SK-N-SH (cell line): ENCODE results near the gene CNIH3. TPM values are rescaled to one million over a fixed set of nuclear protein-coding genes. Genes with fewer than 3 reads are reported as not detected.

ENCODE experiments used
- CTCF ChIA-PET: fragments of 300-600, 350-600 bp; formaldehyde crosslinking; extraction: SDS; loops from one replicate; lab custom pipeline; 2021; lab: Yijun Ruan, JAX
- POLR2A ChIA-PET: fragments of 350-600 bp; sonication (Branson Sonifier 250); formaldehyde crosslinking; extraction: SDS; loops from one replicate; lab custom pipeline; 2020; ENCODE audit warnings: antibody characterized with exemption, inconsistent platforms; lab: Yijun Ruan, JAX
- DNase-seq: peaks from one replicate; pipeline ENCODE4 v3.0.0; 2012
- H2AFZ ChIP-seq: fragments of 200-600 bp; sonication (generic); 2 replicates; pipeline ENCODE4 v1.8.1; 2016; ENCODE audit warnings: antibody characterized with exemption, mild to moderate bottlenecking, low read depth
- H3F3A ChIP-seq: fragments of 200-600 bp; sonication (generic); replicated peaks from 2 replicates; pipeline ENCODE3; 2016; ENCODE audit warnings: antibody characterized with exemption, mild to moderate bottlenecking; ENCODE audit not compliant: insufficient read depth
- H3K27ac ChIP-seq, 2 experiments: fragments of 200-500 bp in 1 of 2; fragments of 200-600 bp in 1 of 2; sonication (Bioruptor generic) in 1 of 2; sonication (generic), shearing (Covaris generic) in 1 of 2; 2 replicates each; pipeline versions ENCODE4 v1.5.1 to v1.6.1; 2014 to 2016; ENCODE audit warnings: low read depth in 2 of 2, inconsistent platforms in 1 of 2, low read length in 1 of 2, mild to moderate bottlenecking in 1 of 2, mixed read lengths in 1 of 2
- H3K27me3 ChIP-seq: fragments of 200-600 bp; sonication (generic), shearing (Covaris generic); 2 replicates; pipeline ENCODE4 v1.6.1; 2016; ENCODE audit warnings: mixed run types; ENCODE audit not compliant: insufficient read depth
- H3K36me3 ChIP-seq, 2 experiments: fragments of 200-500 bp in 1 of 2; fragments of 200-600 bp in 1 of 2; sonication (Bioruptor generic) in 1 of 2; sonication (generic) in 1 of 2; replicated peaks in 1 of 2; 2 replicates each; pipeline versions ENCODE3 to v1.5.1; 2014 to 2016; ENCODE audit warnings: low read length in 1 of 2, mild to moderate bottlenecking in 1 of 2; ENCODE audit not compliant: insufficient read depth in 2 of 2, control insufficient read depth in 1 of 2
- H3K4me1 ChIP-seq, 2 experiments: fragments of 200-500 bp in 1 of 2; fragments of 200-600 bp in 1 of 2; sonication (Bioruptor generic) in 1 of 2; sonication (generic), shearing (Covaris generic) in 1 of 2; 2 replicates each; pipeline versions ENCODE4 v1.5.1 to v1.6.1; 2014 to 2016; ENCODE audit warnings: low read depth in 1 of 2, low read length in 1 of 2, mixed run types in 1 of 2; ENCODE audit not compliant: insufficient read depth in 2 of 2, control insufficient read depth in 1 of 2
- H3K4me2 ChIP-seq: fragments of 200-600 bp; sonication (generic), shearing (Covaris generic); 2 replicates; pipeline ENCODE4 v1.6.1; 2017; ENCODE audit warnings: mixed run types
- H3K4me3 ChIP-seq, 2 experiments: fragments of 200-500 bp in 1 of 2; fragments of 200-600 bp in 1 of 2; sonication (Bioruptor generic) in 1 of 2; sonication (generic), shearing (Covaris generic) in 1 of 2; 2 replicates each; pipeline versions ENCODE4 v1.5.1 to v1.8.1; 2014 to 2016; ENCODE audit warnings: low read depth in 2 of 2, inconsistent platforms in 1 of 2, low read length in 1 of 2, mild to moderate bottlenecking in 1 of 2, mixed read lengths in 1 of 2, moderate library complexity in 1 of 2
- H3K79me2 ChIP-seq: fragments of 200-600 bp; sonication (generic); 2 replicates; pipeline ENCODE4 v1.8.1; 2017; ENCODE audit warnings: mild to moderate bottlenecking; ENCODE audit not compliant: insufficient read depth
- H3K9ac ChIP-seq: fragments of 200-600 bp; sonication (generic); 2 replicates; pipeline ENCODE4 v1.6.1; 2017; ENCODE audit warnings: mixed run types
- H3K9me2 ChIP-seq: fragments of 200-600 bp; sonication (generic); 2 replicates; pipeline ENCODE4 v1.6.1; 2017; ENCODE audit warnings: mixed run types
- H3K9me3 ChIP-seq: fragments of 200-600 bp; sonication (generic); 2 replicates; pipeline ENCODE4 v1.6.1; 2017; ENCODE audit warnings: mixed run types, mild to moderate bottlenecking, moderate library complexity
- H4K20me1 ChIP-seq: fragments of 200-600 bp; sonication (generic); 2 replicates; pipeline ENCODE4 v1.6.1; 2017; ENCODE audit warnings: mild to moderate bottlenecking, mixed run types; ENCODE audit not compliant: insufficient read depth
- GABPA ChIP-seq: IDR thresholded peaks from 2 replicates; pipeline ENCODE4 v1.4.0; 2012; ENCODE audit warnings: low read depth, mild to moderate bottlenecking
- MXI1 ChIP-seq: IDR thresholded peaks from 2 replicates; pipeline ENCODE4 v1.6.1; 2012; ENCODE audit warnings: mild to moderate bottlenecking, low read depth, low read length, improper control_type of control experiment
- POLR2AphosphoS5 ChIP-seq: IDR thresholded peaks from 2 replicates; pipeline ENCODE4 v1.6.1; 2012; ENCODE audit warnings: low read depth, low read length
- RAD21 ChIP-seq: IDR thresholded peaks from 2 replicates; pipeline ENCODE4 v1.6.1; 2012; ENCODE audit warnings: mild to moderate bottlenecking, low read length
- RCOR1 ChIP-seq: fragments of 150-350 bp; IDR thresholded peaks from 2 replicates; pipeline ENCODE4 v1.6.1; 2017; ENCODE audit warnings: antibody characterized with exemption, low read length
- REST ChIP-seq: IDR thresholded peaks from 2 replicates; pipeline ENCODE4 v1.6.1; 2012; ENCODE audit warnings: mild to moderate bottlenecking, low read depth, low read length, moderate library complexity
- RXRA ChIP-seq: IDR thresholded peaks from 2 replicates; pipeline ENCODE4 v1.4.0; 2012; ENCODE audit warnings: low read depth, mild to moderate bottlenecking, borderline replicate concordance
- SMC3 ChIP-seq: IDR thresholded peaks from 2 replicates; pipeline ENCODE4 v1.6.1; 2012; ENCODE audit warnings: low read depth, low read length, improper control_type of control experiment
- TAF1 ChIP-seq: IDR thresholded peaks from 2 replicates; pipeline ENCODE4 v1.6.1; 2012; ENCODE audit warnings: low read depth, mild to moderate bottlenecking, low read length, moderate library complexity, borderline replicate concordance
- TCF12 ChIP-seq: IDR thresholded peaks from 2 replicates; pipeline ENCODE4 v1.4.0; 2012
- WGBS: methylation state at CpG from one replicate; pipeline ENCODE4 v1.1.6; 2017; ENCODE audit warnings: low lambda C conversion rate; 5-methylcytosine and 5-hydroxymethylcytosine counted together
- polyA plus RNA-seq, 3 experiments: library from polyadenylated mRNA; depleted of rRNA; stranded (reverse); fragments of >200 nt; gene quantifications; 2 replicates each; pipeline ENCODE4 v1.2.3, GENCODE V29; 2012
- TF ChIP-seq, protein P1 (sequence below): IDR thresholded peaks from 2 replicates; pipeline ENCODE4 v1.4.0; 2012; ENCODE audit warnings: low read depth, borderline replicate concordance
- TF ChIP-seq, protein P2 (sequence below): fragments of 150-350 bp; IDR thresholded peaks from 2 replicates; pipeline ENCODE4 v1.6.1; 2017; ENCODE audit warnings: antibody characterized with exemption, low read length, low read depth, borderline replicate concordance

CNIH3 gene
- polyA plus RNA-seq, 1 of the 3 experiments (the other 2 are of a cell fraction): 18.8 TPM

- DNase-seq: no peak
- no peaks in the 10 kb centered on the region for H3K36me3 ChIP-seq
- H4K20me1 ChIP-seq: no peaks in the 10 kb centered on the region
- H2AFZ ChIP-seq: no peak overlapping the region
- H3K79me2 ChIP-seq: no peaks in the 10 kb centered on the region
- POLR2A ChIA-PET: no interaction called here
- H3F3A ChIP-seq: no peaks in the 10 kb centered on the region
- H3K4me3 ChIP-seq: no peak overlapping the region
- H3K9me2 ChIP-seq: no peaks in the 10 kb centered on the region
- CTCF ChIA-PET: no interaction called here
- 78% methylated on average over 5 of the region's 5 CpGs for WGBS
- 0 out of 2 replicates have a peak, but pooled peaks cover 4% of the 10 kb centered on the region for H3K9me3 ChIP-seq
- no peak overlapping the region for H3K27ac ChIP-seq
- no peak overlapping the region for H3K4me2 ChIP-seq
- no peak overlapping the region for H3K9ac ChIP-seq
- no peaks in the 10 kb centered on the region for H3K4me1 ChIP-seq
- TF ChIP-seq MXI1: no peak
- TF ChIP-seq, protein P1, sequence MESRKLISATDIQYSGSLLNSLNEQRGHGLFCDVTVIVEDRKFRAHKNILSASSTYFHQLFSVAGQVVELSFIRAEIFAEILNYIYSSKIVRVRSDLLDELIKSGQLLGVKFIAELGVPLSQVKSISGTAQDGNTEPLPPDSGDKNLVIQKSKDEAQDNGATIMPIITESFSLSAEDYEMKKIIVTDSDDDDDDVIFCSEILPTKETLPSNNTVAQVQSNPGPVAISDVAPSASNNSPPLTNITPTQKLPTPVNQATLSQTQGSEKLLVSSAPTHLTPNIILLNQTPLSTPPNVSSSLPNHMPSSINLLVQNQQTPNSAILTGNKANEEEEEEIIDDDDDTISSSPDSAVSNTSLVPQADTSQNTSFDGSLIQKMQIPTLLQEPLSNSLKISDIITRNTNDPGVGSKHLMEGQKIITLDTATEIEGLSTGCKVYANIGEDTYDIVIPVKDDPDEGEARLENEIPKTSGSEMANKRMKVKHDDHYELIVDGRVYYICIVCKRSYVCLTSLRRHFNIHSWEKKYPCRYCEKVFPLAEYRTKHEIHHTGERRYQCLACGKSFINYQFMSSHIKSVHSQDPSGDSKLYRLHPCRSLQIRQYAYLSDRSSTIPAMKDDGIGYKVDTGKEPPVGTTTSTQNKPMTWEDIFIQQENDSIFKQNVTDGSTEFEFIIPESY: no peak
- TF ChIP-seq RXRA: no peak
- 0 out of 2 replicates have a peak, but pooled peaks have one; percentile 12 for TF ChIP-seq TCF12
- TF ChIP-seq POLR2AphosphoS5: no peak
- TF ChIP-seq, all 33 proteins: peak for 1
- no peaks in the 10 kb centered on the region for H3K27me3 ChIP-seq
These were observed 147.1 kb downstream of the CNIH3 start for GRCh38 chr1:224763126-224763775.

- POLR2A ChIA-PET: no interaction called here
- DNase-seq: no peak
These were observed 150.1 kb downstream of the CNIH3 start for GRCh38 chr1:224766266-224766665.

DNA sequence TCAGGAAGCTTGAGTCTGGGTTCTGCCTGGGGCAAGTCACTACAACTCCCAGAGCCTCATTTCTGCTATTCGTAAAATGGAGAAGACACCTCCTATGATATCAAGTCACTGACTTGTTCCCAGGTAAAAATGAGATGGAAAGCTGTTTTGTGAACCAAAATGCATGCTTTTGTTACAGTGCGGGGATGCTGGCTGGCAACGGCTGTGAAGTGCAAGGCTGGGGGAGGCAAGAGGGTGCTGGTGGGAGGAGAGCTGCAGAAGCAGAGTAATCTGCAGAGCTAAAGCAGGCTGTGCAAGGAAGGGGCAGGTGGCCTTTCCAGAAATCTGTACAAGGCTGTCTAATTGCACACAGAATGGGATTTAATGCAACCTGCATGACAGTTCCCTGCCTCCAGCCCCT is 150.9 kb downstream of the CNIH3 start:
- Histone ChIP-seq H4K20me1 (no peaks in the 10 kb centered on the region), H3K4me1 (peaks cover 0 to 4% of the 10 kb centered on the region in 2 experiments; a peak in 2 of 4 replicates), H3K27ac (no peak overlapping the region), H3K4me3 (no peak overlapping the region), H3K9me3 (no peaks in the 10 kb centered on the region), H3K27me3 (no peaks in the 10 kb centered on the region), H3K4me2 (no peak overlapping the region), H3K36me3 (no peaks in the 10 kb centered on the region), H3K9ac (no peak overlapping the region), H3F3A (no peaks in the 10 kb centered on the region), H2AFZ (no peak overlapping the region), H3K9me2 (no peaks in the 10 kb centered on the region), H3K79me2 (no peaks in the 10 kb centered on the region)
- CTCF ChIA-PET: interaction anchor here (1.3 to 2.0 kb wide), 2 partner anchors 10 to 123 kb away, joined by 5 to 6 read pairs; no protein-coding TSS in a partner anchor
- DNase-seq: no peak
- POLR2A ChIA-PET: no interaction called here
- 81% methylated on average over 3 of the region's 3 CpGs for WGBS
- no peak for TF ChIP-seq SMC3
- TF ChIP-seq RCOR1: no peak
- TF ChIP-seq RAD21: no peak
- TF ChIP-seq GABPA: no peak
- TF ChIP-seq REST: no peak
- TF ChIP-seq, protein P2, sequence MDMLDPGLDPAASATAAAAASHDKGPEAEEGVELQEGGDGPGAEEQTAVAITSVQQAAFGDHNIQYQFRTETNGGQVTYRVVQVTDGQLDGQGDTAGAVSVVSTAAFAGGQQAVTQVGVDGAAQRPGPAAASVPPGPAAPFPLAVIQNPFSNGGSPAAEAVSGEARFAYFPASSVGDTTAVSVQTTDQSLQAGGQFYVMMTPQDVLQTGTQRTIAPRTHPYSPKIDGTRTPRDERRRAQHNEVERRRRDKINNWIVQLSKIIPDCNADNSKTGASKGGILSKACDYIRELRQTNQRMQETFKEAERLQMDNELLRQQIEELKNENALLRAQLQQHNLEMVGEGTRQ: no peak
- TF ChIP-seq TAF1: no peak

More at GRCh38 chr1:224766266-224766665, 150.1 kb downstream of the CNIH3 start:
- Histone ChIP-seq H3K9ac (no peak overlapping the region), H3K27ac (no peak overlapping the region), H3K36me3 (no peaks in the 10 kb centered on the region), H3K4me3 (no peak overlapping the region), H3K27me3 (no peaks in the 10 kb centered on the region), H3K9me2 (no peaks in the 10 kb centered on the region), H4K20me1 (no peaks in the 10 kb centered on the region), H2AFZ (no peak overlapping the region), H3F3A (no peaks in the 10 kb centered on the region)
- CTCF ChIA-PET: no interaction called here
- TF ChIP-seq, protein P2: no peak
- TF ChIP-seq GABPA: no peak
- TF ChIP-seq, all 33 proteins: peak for 0
- 46% methylated on average over 3 of the region's 4 CpGs for WGBS
- Histone ChIP-seq H3K4me2 (no peak overlapping the region), H3K4me1 (peaks cover 0 to 4% of the 10 kb centered on the region in 2 experiments; a peak in 2 of 4 replicates), H3K79me2 (no peaks in the 10 kb centered on the region), H3K9me3 (no peaks in the 10 kb centered on the region)
